GM12801 (cell line): ENCODE data around the gene RIMOC1.

Source experiments
- TF ChIP-seq, protein P1 (sequence below): IDR thresholded peaks from one replicate; pipeline ENCODE4 v1.5.1; 2011; ENCODE audit warnings: control low read depth; ENCODE audit not compliant: insufficient read length; ENCODE audit errors: extremely low read depth

The RIMOC1 gene

DNA sequence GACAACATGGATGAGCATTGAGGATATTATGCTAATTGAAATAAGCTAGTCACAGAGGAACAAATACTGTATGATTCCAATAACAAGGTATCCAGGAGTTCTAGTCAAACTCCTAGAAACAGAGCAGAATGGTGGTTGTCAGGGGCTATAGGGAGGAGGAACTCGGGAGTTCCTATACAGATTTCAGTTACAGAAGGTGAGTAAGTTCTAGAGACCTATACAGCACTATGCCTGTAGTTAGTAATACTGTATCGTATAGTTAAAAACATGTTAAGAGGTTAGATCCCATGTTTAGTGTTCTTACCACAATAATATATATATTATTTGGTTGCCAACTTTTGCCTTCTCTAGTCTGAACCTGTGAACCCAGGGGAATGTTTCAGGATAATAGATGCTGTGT is 26.0 kb upstream of the RIMOC1 start:
- TF ChIP-seq, protein P1, sequence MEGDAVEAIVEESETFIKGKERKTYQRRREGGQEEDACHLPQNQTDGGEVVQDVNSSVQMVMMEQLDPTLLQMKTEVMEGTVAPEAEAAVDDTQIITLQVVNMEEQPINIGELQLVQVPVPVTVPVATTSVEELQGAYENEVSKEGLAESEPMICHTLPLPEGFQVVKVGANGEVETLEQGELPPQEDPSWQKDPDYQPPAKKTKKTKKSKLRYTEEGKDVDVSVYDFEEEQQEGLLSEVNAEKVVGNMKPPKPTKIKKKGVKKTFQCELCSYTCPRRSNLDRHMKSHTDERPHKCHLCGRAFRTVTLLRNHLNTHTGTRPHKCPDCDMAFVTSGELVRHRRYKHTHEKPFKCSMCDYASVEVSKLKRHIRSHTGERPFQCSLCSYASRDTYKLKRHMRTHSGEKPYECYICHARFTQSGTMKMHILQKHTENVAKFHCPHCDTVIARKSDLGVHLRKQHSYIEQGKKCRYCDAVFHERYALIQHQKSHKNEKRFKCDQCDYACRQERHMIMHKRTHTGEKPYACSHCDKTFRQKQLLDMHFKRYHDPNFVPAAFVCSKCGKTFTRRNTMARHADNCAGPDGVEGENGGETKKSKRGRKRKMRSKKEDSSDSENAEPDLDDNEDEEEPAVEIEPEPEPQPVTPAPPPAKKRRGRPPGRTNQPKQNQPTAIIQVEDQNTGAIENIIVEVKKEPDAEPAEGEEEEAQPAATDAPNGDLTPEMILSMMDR: no peak

DNA sequence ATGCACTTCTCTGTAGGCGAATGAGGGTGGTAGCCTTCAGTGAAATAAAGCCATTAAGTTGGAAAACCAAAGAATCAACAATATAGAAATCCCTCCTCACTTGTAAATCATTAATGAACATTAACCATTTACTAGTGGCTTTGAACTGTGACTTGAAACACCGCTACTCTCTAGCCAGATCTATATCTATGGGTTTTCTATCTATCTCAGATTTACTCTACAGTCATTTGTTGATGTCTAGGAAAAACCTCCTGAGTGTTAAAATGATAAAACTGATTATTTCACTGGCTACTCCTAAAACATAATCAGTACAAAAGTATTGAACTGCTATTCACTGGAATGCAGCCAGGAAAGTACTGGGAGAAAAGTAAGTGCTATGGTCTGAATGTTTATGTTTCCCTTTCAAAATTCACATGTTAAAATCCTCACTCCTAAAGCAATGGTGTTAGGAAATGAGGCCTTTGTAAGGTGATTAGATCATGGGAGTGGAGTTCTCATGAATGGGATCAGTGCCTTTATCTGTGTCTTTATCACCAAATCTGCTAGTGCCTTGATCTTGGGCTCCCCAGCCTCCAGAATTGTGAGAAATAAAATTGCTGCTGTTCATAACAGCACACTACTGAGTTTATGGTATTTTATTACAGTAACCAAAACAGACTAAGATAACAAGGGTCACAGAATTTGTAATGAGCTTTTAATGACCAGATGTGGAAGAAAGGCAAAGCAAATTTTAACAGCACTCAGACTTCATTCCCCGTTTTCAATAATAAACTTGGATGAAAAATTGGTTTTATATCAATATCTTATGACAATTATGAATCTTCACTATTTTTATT is 25.3 kb upstream of the RIMOC1 start:
- TF ChIP-seq, protein P1: no peak

DNA sequence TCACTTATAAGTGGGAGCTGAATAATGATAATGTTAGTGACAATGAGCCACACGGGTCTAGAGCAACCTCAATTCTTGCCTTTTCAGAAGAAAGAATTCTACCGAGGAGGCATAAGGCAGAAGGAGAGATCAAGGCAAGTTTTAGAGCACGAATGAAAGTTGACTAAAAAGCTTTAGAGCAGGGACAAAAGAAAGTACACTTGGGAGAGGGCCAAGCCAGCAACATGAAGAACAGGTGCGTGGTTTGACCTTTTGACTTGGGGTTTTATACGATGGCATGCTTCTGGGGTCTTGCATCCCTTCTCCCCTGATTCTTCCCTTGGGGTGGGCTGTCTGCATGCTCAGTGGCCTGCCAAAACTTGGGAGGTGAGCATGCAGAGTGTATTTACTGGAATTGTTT is 21.4 kb upstream of the RIMOC1 start:
- TF ChIP-seq, protein P1: no peak

DNA sequence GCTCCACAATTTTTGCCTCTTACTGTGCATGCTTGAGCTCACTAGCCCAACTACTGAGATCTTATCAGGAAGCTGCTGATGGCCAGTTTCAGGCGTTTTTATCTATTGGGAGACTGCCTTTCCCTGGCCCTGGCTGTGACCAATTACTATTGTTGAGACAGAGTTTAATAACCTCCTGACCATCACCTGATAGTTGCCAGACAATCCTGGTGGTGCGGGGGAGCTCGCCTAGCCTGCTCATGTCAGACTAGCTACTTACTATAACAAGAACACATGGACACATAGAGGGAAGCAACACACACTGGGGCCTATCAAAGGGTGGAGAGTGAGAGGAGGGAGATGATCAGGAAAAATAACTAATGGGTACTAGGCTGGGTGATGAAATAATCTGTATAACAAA is 20.9 kb upstream of the RIMOC1 start:
- TF ChIP-seq, protein P1: no peak

DNA sequence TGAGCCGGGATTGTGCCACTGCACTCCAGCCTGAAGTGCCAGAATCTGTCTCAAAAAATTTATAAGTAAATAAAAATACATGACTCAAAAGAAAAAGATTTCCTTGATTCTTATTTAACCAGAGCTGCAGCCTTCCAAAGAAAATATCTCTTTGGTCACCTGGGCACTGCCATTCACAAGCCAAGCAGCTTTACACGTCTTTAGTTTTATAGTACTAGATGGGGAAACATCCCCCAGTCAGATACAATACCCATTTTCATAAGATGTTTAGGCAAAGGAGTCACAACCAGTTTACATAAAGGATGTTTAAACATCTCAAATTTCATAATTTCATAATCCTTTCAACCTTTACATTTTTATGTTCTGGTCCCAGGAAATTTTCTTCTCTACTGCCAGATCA is 20.2 kb upstream of the RIMOC1 start:
- TF ChIP-seq, protein P1: no peak

DNA sequence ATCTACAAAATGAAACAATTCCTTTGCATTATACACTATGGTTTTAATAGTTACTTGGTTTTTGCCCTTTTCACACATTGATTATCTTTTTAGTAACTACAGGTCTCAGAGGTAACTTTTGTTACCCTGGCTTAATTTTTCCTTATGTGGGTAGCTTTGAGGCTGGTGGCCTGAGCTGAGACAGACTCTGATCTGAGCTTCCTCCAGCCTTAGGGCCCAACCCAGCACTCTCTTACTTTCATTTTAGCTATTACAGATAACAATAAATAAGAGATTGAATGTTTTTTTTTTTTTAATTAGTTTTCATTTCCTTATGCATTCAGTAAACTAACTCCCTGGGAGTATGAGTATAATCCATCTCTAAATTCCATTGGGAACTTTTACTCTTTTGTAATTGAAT is 18.9 kb upstream of the RIMOC1 start:
- TF ChIP-seq, protein P1: no peak

DNA sequence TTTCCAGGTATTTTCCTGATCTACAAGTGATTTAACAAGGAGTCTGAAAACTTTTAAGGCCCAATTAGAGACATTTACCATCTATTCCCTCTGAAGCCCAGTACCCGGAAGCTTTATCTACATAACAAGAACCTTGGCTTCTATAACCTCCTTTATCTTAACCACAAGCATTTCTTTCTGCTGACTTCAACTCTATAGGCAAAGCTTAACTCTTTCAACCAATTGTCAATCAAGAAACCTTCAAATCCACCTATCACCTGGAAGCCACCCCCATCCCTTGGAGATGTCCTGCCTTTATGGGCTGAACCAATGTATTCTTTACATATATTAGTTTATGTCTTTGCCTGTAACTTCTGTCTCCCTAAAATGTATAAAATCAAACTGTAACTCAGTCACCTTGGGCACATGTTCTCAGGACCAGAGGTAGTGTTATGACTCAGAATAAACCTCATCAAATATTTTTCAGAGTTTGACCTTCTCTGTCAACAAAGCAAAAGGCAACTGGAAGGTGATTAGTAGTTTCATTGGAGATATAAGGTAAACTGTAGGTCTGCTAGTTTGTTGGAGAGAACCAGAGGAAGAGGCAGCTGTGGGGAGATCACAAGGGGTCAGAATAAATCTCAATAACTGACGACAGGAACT is 13.0 kb upstream of the RIMOC1 start:
- TF ChIP-seq, protein P1: no peak
